OCI-LY1 (cell line): ENCODE data around the gene FTO.

ENCODE experiments used
- EZH2 ChIP-seq: fragments of 200-600 bp; sonication (generic), shearing (Covaris generic); IDR thresholded peaks from 2 replicates; pipeline ENCODE4 v1.8.0; 2017; ENCODE audit warnings: borderline replicate concordance, mixed run types, mild to moderate bottlenecking, antibody characterized with exemption, low read length, moderate library complexity, mixed read lengths
- TF ChIP-seq, protein P1 (sequence below): fragments of 200-600 bp; sonication (generic), shearing (Covaris generic); IDR thresholded peaks from 2 replicates; pipeline ENCODE4 v1.5.1; 2017; ENCODE audit warnings: mild to moderate bottlenecking, antibody characterized with exemption, low read length, moderate library complexity, mixed read lengths

DNA sequence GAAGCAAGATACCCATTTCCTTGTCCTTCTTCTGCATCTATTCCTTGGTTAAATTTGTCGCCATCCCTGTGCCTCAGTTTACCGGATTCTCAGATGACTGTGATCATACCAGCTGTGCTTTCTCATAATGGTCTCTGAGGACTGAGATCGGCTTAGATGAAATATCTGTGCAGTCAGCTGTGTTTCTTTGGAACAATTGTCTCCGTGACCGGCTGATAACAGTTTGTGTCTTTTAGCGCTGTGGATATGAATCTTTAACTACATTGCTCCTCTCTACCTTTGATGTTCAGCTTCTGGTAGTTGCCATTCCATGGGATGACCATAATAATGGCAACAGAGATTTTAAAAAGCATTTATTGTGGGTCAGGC is 473 bp downstream of the FTO start:
- TF ChIP-seq EZH2 = no peak
- TF ChIP-seq, protein P1, sequence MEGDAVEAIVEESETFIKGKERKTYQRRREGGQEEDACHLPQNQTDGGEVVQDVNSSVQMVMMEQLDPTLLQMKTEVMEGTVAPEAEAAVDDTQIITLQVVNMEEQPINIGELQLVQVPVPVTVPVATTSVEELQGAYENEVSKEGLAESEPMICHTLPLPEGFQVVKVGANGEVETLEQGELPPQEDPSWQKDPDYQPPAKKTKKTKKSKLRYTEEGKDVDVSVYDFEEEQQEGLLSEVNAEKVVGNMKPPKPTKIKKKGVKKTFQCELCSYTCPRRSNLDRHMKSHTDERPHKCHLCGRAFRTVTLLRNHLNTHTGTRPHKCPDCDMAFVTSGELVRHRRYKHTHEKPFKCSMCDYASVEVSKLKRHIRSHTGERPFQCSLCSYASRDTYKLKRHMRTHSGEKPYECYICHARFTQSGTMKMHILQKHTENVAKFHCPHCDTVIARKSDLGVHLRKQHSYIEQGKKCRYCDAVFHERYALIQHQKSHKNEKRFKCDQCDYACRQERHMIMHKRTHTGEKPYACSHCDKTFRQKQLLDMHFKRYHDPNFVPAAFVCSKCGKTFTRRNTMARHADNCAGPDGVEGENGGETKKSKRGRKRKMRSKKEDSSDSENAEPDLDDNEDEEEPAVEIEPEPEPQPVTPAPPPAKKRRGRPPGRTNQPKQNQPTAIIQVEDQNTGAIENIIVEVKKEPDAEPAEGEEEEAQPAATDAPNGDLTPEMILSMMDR = no peak
